Muscle of leg (tissue), 16 donors: ENCODE measurements around the gene ALOX15B. TPM values are rescaled to one million over a fixed set of nuclear protein-coding genes. Genes with fewer than 3 reads are reported as not detected.
A peak's percentile ranks its signal among the peaks of the same experiment; 100 is the strongest.

Source experiments
- DNase-seq: peaks from one replicate; pipeline ENCODE4 v3.0.0; 2013
- H3K27ac ChIP-seq: one replicate; pipeline ENCODE4 v1.5.1; 2013; ENCODE audit warnings: mild to moderate bottlenecking, low read length, control low read depth
- H3K27me3 ChIP-seq: one replicate; pipeline ENCODE4 v1.6.1; 2013; ENCODE audit warnings: low read length; ENCODE audit not compliant: control insufficient read depth, insufficient read depth
- H3K36me3 ChIP-seq: one replicate; pipeline ENCODE4 v1.6.1; 2013; ENCODE audit warnings: low read length; ENCODE audit not compliant: control insufficient read depth, insufficient read depth
- H3K4me1 ChIP-seq: one replicate; pipeline ENCODE4 v1.6.1; 2013; ENCODE audit warnings: low read length; ENCODE audit not compliant: control insufficient read depth, insufficient read depth
- H3K4me3 ChIP-seq: one replicate; pipeline ENCODE4 v1.5.1; 2013; ENCODE audit warnings: low read length, control low read depth
- H3K9me3 ChIP-seq: replicated peaks from 2 replicates; pipeline ENCODE4 v1.6.1; 2013; ENCODE audit warnings: low read depth, low read length; ENCODE audit not compliant: control insufficient read depth
- WGBS: methylation state at CpG from one replicate; pipeline ENCODE4 v1.1.5; 2013; ENCODE audit warnings: missing lambda C conversion rate; ENCODE audit not compliant: insufficient coverage; 5-methylcytosine and 5-hydroxymethylcytosine counted together
- long read RNA-seq, 11 donors: transcript quantifications; one replicate each; lab custom pipeline, GENCODE V29; 2026
- polyA plus RNA-seq, 8 donors: library from polyadenylated mRNA; unstranded; fragments of 120-200 nt; gene quantifications; one replicate each; pipeline versions ENCODE4 v1.2.1 to v1.2.3, GENCODE V29; 2013; ENCODE audit warnings: inconsistent platforms in 1 of 8, low replicate concordance in 1 of 8; ENCODE audit not compliant: insufficient read length in 8 of 8, insufficient read depth in 1 of 8
- total RNA-seq: library from RNA; stranded (reverse); fragments of 120-200 nt; gene quantifications from one replicate; pipeline ENCODE4 v1.2.4, GENCODE V29; 2013

ALOX15B gene
- 0.31 TPM for total RNA-seq
- polyA plus RNA-seq = under 1 TPM; 0.05 to 0.59 (median 0.30) TPM
- long read RNA-seq, donor 1 = 0 reads
- long read RNA-seq, donor 2 = 0 reads
- long read RNA-seq, donor 3 = 0 reads
- long read RNA-seq, donor 4 = 0 reads
- long read RNA-seq, donor 5 = 0 reads
- long read RNA-seq, donor 6 = 0 reads
- long read RNA-seq, donor 7 = 0 reads
- long read RNA-seq, donor 8 = 0 reads
- long read RNA-seq, donor 9 = 0 reads
- long read RNA-seq, donor 10 = 0 reads
- long read RNA-seq, donor 11 = 0 reads

GRCh38 chr17:8038954-8039610 lies at the start of gene ALOX15B:
ALOX15B (plus strand) TSS chr17:8039059; CDS start chr17:8039156, 97 bp downstream.
- no peaks in the 10 kb centered on the region for H3K36me3 ChIP-seq
- H3K9me3 ChIP-seq = no peaks in the 10 kb centered on the region
- H3K4me1 ChIP-seq = peaks cover 5% of the 10 kb centered on the region
- H3K27ac ChIP-seq = no peak within 1 kb of the TSS
- WGBS = 12% methylated on average over 25 of the region's 37 CpGs
- no peak within 1 kb of the TSS for H3K4me3 ChIP-seq
- H3K27me3 ChIP-seq = peaks cover 34% of the 10 kb centered on the region
- no peak for DNase-seq

- WGBS = 2% methylated on average over 49 of the region's 59 CpGs
- DNase-seq = peak; percentile 78
- H3K27ac ChIP-seq = no peak overlapping the region
Measured at GRCh38 chr17:7989781-7990655, 48.8 kb upstream of the ALOX15B start.

GRCh38 chr17:7992516-7992915 lies 46.3 kb upstream of the ALOX15B start:
- Histone ChIP-seq H3K4me3 (no peak overlapping the region), H3K27me3 (peaks cover 11% of the 10 kb centered on the region), H3K4me1 (peaks cover 12% of the 10 kb centered on the region), H3K36me3 (no peaks in the 10 kb centered on the region), H3K9me3 (no peaks in the 10 kb centered on the region), H3K27ac (no peak overlapping the region)
- 60% methylated on average over 1 of the region's 2 CpGs for WGBS
- DNase-seq = no peak

More at GRCh38 chr17:7989781-7990655, 48.8 kb upstream of the ALOX15B start:
- H3K36me3 ChIP-seq = no peaks in the 10 kb centered on the region
- peak overlapping the region; percentile 65 for H3K4me3 ChIP-seq
- H3K27me3 ChIP-seq = peaks cover 11% of the 10 kb centered on the region
- H3K4me1 ChIP-seq = peaks cover 8% of the 10 kb centered on the region
- H3K9me3 ChIP-seq = no peaks in the 10 kb centered on the region

GRCh38 chr17:7992924-7993323 lies 45.9 kb upstream of the ALOX15B start:
- peaks cover 11% of the 10 kb centered on the region for H3K27me3 ChIP-seq
- H3K36me3 ChIP-seq = no peaks in the 10 kb centered on the region
- peaks cover 14% of the 10 kb centered on the region for H3K4me1 ChIP-seq
- H3K9me3 ChIP-seq = no peaks in the 10 kb centered on the region
- no peak overlapping the region for H3K27ac ChIP-seq
- H3K4me3 ChIP-seq = no peak overlapping the region
- DNase-seq = no peak
- 80% methylated on average over 1 of the region's 3 CpGs for WGBS

- DNase-seq = peak; percentile 62
- Histone ChIP-seq H3K36me3 (no peaks in the 10 kb centered on the region), H3K27me3 (peaks cover 18% of the 10 kb centered on the region), H3K4me3 (no peak overlapping the region), H3K4me1 (peaks cover 14% of the 10 kb centered on the region), H3K9me3 (no peaks in the 10 kb centered on the region), H3K27ac (no peak overlapping the region)
- 72% methylated on average over 23 of the region's 27 CpGs for WGBS
Measured at GRCh38 chr17:7993972-7994589, 44.8 kb upstream of the ALOX15B start.

- Histone ChIP-seq H3K4me3 (no peak overlapping the region), H3K27ac (no peak overlapping the region), H3K9me3 (no peaks in the 10 kb centered on the region), H3K4me1 (peaks cover 6% of the 10 kb centered on the region), H3K27me3 (peaks cover 25% of the 10 kb centered on the region), H3K36me3 (no peaks in the 10 kb centered on the region)
- no CpG with 5 or more reads among the region's 2 CpGs for WGBS
- no peak for DNase-seq
Measured at GRCh38 chr17:7995724-7996123, 43.1 kb upstream of the ALOX15B start.

GRCh38 chr17:7997186-7997585 lies 41.7 kb upstream of the ALOX15B start:
- Histone ChIP-seq H3K27me3 (peaks cover 32% of the 10 kb centered on the region), H3K4me3 (no peak overlapping the region), H3K4me1 (peaks cover 9% of the 10 kb centered on the region), H3K36me3 (no peaks in the 10 kb centered on the region), H3K9me3 (no peaks in the 10 kb centered on the region), H3K27ac (no peak overlapping the region)
- 26% methylated on average over 3 of the region's 5 CpGs for WGBS
- DNase-seq = peak; percentile 43

- Histone ChIP-seq H3K4me3 (no peak within 1 kb of the TSS), H3K27me3 (peaks cover 73% of the 10 kb centered on the region), H3K27ac (no peak within 1 kb of the TSS), H3K36me3 (no peaks in the 10 kb centered on the region), H3K9me3 (no peaks in the 10 kb centered on the region), H3K4me1 (peaks cover 21% of the 10 kb centered on the region)
- WGBS = 7% methylated on average over 13 of the region's 18 CpGs
- peak; percentile 28 for DNase-seq
Measured at GRCh38 chr17:8001976-8002720, 36.7 kb upstream of the ALOX15B start, which contains the start of gene GUCY2D. GUCY2D (plus strand) TSS chr17:8002615; CDS start chr17:8003048, 433 bp downstream.
